Lower lobe of right lung (tissue), 2 donors: ENCODE data around the gene DCPS. TPM values are rescaled to one million over a fixed set of nuclear protein-coding genes. Genes with fewer than 3 reads are reported as not detected.

Source experiments
- ATAC-seq, 2 donors: fragments of 200-7000 bp; cut with Tn5 transposase; one replicate each; pipeline ENCODE4 v1.9.1; 2020 to 2022; ENCODE audit warnings: mild to moderate bottlenecking in 2 of 2, moderate library complexity in 2 of 2
- DNase-seq: peaks from one replicate; pipeline ENCODE4 v3.0.0-alpha.2; 2020
- H3K27ac ChIP-seq: fragments of 200-600 bp; one replicate; pipeline ENCODE4 v1.8.0; 2022
- H3K27me3 ChIP-seq: fragments of 200-600 bp; one replicate; pipeline ENCODE4 v1.8.0; 2022; ENCODE audit warnings: low read depth
- H3K36me3 ChIP-seq: fragments of 200-600 bp; one replicate; pipeline ENCODE4 v1.8.0; 2022; ENCODE audit warnings: mild to moderate bottlenecking
- H3K4me1 ChIP-seq: fragments of 200-600 bp; one replicate; pipeline ENCODE4 v1.8.0; 2022
- H3K4me3 ChIP-seq: fragments of 200-600 bp; one replicate; pipeline ENCODE4 v1.8.0; 2022; ENCODE audit warnings: mild to moderate bottlenecking
- H3K9me3 ChIP-seq: fragments of 200-600 bp; one replicate; pipeline ENCODE4 v1.8.0; 2022
- intact Hi-C: fragments of 100-400 bp; cut with DNase I; formaldehyde crosslinking; loops from one replicate; pipeline ENCODE4 v1.11.0; 2022
- total RNA-seq: library from RNA; stranded (reverse); fragmentation: NEBNext Ultra II Directional; extraction: Animal tissue kit (Norgen Biotek cat#: 25700); gene quantifications from one replicate; pipeline ENCODE4 v1.2.1, GENCODE V29; 2021
- TF ChIP-seq, protein P1 (sequence below): fragments of 200-600 bp; IDR thresholded peaks from one replicate; pipeline ENCODE4 v1.8.0; 2022; ENCODE audit warnings: antibody characterized with exemption, mild to moderate bottlenecking
- donor health status: DM: no; HTN: yes; CAD: no; lungs with severe emphysema.

Gene DCPS
- total RNA-seq, 1 donor from 2014 or later, result 14.7 TPM

DNA sequence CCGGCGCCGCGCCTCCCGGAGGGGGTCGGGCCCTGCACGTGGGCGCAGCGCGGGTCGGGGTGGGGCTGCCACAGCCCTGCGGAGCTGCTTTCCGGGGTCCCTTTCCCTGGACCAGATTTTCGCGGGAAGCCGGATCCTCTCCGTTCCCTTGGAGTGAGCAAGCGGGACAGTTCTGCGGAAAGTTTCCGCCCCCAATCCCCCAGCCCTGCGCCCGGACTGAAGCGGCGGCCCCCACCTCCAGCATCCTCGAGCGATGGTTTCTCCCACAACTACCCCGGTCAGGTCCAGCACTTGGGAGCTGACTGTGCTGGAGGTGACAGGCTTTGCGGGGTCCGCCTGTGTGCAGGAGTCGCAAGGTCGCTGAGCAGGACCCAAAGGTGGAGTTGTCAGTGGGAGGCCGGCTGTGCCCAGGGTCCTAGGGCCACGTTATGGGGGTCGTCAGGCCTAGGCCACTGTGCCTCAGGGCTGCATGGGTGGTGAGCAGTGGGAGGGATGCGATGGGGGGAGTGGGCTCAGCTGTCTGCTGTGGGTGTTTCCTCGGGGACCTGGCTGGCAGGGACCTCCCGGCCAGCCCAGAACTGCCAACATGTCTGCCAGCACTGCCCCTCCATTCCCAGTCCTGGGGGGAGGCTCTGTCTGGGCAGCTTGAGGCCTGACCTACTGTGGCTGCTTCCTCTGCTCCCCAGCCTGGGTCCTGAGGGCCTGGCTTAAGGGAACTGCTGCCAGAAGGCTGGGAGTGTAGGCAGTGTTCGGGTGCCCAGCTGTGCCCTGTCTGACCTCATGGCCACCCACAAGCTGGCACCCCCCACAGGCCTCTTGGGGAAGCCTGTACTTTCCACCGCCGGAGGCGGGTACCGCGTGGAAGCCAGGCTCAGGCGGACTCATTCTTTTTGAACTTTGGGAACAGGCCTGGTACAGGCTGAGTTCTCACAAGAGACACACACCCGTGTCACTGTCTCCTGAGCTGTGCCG, 52.4 kb downstream of the DCPS start:
- Histone ChIP-seq H3K36me3 (no peaks in the 10 kb centered on the region), H3K4me3 (peak overlapping the region; percentile 72), H3K27ac (peak overlapping the region; percentile 76), H3K9me3 (no peaks in the 10 kb centered on the region), H3K27me3 (no peaks in the 10 kb centered on the region), H3K4me1 (peaks cover 80% of the 10 kb centered on the region)
- intact Hi-C loops, result no loop called here
- TF ChIP-seq, protein P1, sequence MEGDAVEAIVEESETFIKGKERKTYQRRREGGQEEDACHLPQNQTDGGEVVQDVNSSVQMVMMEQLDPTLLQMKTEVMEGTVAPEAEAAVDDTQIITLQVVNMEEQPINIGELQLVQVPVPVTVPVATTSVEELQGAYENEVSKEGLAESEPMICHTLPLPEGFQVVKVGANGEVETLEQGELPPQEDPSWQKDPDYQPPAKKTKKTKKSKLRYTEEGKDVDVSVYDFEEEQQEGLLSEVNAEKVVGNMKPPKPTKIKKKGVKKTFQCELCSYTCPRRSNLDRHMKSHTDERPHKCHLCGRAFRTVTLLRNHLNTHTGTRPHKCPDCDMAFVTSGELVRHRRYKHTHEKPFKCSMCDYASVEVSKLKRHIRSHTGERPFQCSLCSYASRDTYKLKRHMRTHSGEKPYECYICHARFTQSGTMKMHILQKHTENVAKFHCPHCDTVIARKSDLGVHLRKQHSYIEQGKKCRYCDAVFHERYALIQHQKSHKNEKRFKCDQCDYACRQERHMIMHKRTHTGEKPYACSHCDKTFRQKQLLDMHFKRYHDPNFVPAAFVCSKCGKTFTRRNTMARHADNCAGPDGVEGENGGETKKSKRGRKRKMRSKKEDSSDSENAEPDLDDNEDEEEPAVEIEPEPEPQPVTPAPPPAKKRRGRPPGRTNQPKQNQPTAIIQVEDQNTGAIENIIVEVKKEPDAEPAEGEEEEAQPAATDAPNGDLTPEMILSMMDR, result no peak
- DNase-seq, result peak; percentile 66
- peak; percentile 44 to 48 for ATAC-seq

DNA sequence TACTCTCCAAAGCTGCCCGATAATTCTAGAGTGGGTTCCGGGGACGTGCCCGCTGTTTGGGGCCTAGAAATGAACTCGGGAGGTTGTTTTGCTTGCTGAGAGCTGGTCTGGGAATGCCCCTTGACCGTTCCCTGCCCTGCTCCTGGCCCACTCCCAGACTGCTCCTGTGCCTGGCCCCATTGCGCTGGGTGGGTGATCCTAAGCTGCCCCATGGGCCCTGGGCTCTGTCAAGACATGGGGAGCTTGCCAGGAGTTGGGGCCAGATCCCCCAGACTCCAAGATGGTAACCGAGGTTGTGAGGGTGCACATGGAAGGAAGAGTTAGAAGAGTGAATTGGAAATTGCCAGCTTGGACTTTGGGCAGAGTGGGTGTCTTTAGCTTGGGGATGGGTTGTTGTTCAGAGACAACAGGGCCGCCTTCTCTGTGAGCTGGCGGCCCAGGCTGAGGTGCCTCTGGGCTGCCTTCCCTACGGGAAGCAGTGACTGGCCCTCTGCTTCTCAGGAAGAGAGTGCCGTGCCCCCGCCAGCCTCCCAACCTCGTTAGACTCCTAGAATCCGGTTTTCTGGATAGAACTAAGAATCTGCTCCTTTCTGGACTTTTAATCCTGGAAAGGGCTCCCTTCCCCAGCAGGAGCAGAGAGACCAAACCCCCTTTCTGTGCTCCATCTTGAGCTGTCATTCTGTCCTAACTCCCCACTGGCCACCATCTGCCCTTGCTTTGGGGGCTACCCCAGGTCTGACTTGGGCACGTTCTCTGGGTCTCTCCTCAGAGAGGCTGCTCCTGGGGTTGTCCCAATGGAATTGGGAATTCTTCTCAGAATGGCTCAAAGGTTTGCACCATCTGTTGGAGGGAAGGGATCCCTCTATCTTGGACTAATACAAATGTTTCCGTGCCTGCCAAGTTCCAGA, 53.4 kb downstream of the DCPS start:
- H3K36me3 ChIP-seq, result no peaks in the 10 kb centered on the region
- H3K4me1 ChIP-seq, result peaks cover 70% of the 10 kb centered on the region
- H3K27me3 ChIP-seq, result no peaks in the 10 kb centered on the region
- no peaks in the 10 kb centered on the region for H3K9me3 ChIP-seq
- intact Hi-C loops, result no loop called here
- DNase-seq (no peak), ATAC-seq (no peak)
- H3K4me3 ChIP-seq, result peak overlapping the region; percentile 72
- TF ChIP-seq, protein P1, result no peak
- peak overlapping the region; percentile 76 for H3K27ac ChIP-seq

DNA sequence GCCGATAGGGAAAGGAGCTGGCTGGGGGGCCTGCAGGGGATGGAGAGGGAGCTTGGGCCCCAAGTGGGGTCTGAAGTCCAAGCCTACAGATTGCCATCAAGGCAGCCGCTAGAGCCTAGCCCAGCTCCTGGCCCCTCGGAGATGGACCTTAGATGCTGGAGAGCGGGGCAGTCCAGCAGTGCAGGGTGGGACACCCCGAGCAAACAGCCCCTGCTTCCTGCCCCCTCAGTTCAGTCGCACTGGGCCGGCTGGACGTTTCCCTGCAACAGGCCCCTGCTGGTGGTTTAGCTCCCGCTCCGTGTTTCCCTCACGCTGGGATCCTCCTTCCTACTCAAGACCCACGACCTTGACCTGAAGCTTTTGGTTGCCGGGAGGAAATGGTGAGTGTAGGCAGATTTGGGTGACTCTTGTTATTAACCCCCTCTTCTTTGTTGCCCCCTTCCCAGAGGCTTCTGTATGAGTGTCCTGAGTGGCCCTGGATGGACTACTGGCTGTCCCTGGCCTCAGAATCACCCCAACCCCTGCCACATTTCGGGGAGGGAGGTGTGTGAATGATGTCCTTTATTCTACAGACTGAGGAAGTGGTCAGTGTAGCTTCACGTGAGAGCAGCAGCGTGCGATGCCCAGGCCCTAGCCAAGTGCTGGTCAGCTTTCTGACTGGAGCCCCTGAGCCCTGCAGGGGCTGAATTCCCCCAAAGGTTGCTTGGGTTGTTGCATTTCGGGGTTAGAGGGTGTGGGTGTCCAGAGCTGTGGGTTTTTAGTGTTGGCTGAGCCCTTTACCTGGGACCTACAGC, 54.3 kb downstream of the DCPS start:
- Histone ChIP-seq H3K4me1 (peaks cover 62% of the 10 kb centered on the region), H3K27ac (peak overlapping the region; percentile 76), H3K36me3 (no peaks in the 10 kb centered on the region), H3K9me3 (no peaks in the 10 kb centered on the region), H3K27me3 (no peaks in the 10 kb centered on the region), H3K4me3 (peak overlapping the region; percentile 72)
- TF ChIP-seq, protein P1, result no peak
- intact Hi-C loops, result no loop called here
- DNase-seq (no peak), ATAC-seq (no peak)

DNA sequence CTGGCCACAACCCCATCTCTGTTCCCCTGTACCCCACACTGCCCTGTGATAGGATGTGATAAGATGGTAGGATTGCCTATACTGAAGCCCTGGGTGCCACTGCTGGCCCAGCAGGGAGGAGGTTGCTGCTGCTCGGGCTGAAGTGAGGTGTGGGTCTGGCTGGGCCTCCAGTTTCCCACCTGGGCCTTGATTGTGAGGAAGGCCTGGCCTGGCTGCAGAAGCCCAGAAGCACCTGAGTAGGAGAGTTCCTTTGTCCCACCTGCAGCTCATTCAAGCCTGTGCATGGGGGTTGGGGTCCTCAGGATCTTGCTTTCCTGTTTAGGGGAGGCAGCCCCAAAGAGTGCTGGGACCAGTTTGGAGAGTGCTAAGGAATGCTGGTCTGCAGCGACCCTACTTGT, 54.9 kb downstream of the DCPS start:
- ATAC-seq (no peak), DNase-seq (no peak)
- no peak overlapping the region for H3K27ac ChIP-seq
- no peak overlapping the region for H3K4me3 ChIP-seq
- H3K4me1 ChIP-seq, result peaks cover 56% of the 10 kb centered on the region
- H3K36me3 ChIP-seq, result no peaks in the 10 kb centered on the region
- intact Hi-C loops, result no loop called here
- TF ChIP-seq, protein P1, result no peak
- no peaks in the 10 kb centered on the region for H3K9me3 ChIP-seq
- H3K27me3 ChIP-seq, result no peaks in the 10 kb centered on the region
